ENCODE measurements around the gene VPS9D1.
"Not testable (repeated sequence)": the region's sequence is repeated elsewhere in the genome, so short reads cannot be mapped to it uniquely, and the experiment has no call there.

VPS9D1 gene

GRCh38 chr16:89697161-89697615 lies 23.5 kb downstream of the VPS9D1 start:
- DNase-seq (ENCODE audit: low read depth) = no peak
- no peak for TF ChIP-seq CTCF (IDR thresholded peaks at IDR 0.05; ENCODE audit: low read depth, low read length, missing control alignments)
- H3K4me3 ChIP-seq (ENCODE audit: low read depth, low read length) = no peak overlapping the region

DNA sequence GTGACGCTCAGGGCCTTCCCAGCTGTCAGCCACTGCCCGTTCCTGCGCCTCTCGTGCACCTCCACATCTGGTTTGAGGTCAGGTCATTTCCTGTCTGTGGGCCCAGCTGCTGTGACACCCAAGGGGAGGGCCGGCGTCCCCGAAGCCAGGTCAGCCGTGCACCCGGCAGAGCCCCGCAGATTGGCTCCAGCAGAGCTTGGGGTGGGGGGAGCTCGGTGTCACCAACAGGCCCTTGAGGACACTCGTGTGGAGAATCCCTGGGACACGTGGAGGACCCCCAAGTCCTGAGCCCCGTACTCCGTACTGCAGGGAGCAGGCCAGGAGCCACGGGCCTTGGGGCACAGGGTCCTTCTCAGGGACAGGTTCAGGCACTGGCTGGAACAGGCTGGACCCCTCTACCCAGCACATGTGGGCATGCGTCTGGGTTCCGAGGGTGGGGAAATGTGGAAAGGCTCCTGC lies 24.0 kb downstream of the VPS9D1 start:
- TF ChIP-seq CTCF (IDR thresholded peaks at IDR 0.05; ENCODE audit: low read depth, low read length, missing control alignments) = no peak
- DNase-seq (ENCODE audit: low read depth) = no peak
- no peak overlapping the region for H3K4me3 ChIP-seq (ENCODE audit: low read depth, low read length)

DNA sequence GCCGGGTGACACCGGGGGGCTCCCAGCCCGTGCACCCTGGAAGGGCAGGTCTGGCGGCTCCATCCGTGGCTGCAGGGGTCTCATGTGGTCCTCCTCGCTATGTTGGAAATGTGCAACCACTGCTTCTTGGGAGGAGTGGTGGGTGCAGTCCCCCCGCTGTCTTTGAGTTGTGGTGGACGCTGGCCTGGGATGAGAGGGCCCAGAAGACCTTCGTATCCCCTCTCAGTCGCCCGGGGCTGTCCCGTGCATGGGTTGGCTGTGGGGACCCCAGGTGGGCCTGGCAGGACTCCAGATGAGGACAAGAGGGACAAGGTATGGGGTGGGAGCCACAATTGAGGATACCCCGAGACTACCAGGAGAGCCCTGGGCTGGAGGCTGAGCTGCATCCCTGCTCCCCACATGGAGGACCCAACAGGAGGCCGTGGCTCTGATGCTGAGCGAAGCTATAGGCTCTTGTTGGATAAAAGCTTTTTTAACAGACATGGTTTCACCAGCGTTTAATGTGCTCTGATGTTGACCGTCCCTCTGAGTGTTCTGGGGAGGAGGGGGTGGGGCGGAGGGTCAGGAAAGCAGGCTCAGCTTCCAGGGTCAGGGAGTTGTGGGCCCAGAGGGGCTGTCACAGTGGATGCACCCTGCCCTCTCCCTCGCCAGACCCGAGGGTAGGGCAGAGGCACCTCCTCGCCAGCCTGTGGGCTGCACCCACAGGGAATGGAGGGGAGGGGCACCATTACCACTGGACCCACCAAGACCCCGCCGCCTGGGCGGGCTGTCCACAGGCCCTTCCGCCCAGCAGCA lies 24.6 kb downstream of the VPS9D1 start:
- no peak overlapping the region for H3K4me3 ChIP-seq (ENCODE audit: low read depth, low read length)
- DNase-seq (ENCODE audit: low read depth) = no peak
- no peak for TF ChIP-seq CTCF (IDR thresholded peaks at IDR 0.05; ENCODE audit: low read depth, low read length, missing control alignments)

- DNase-seq (ENCODE audit: low read depth) = no peak
- no peak for TF ChIP-seq CTCF (IDR thresholded peaks at IDR 0.05; ENCODE audit: low read depth, low read length, missing control alignments)
- no peak overlapping the region for H3K4me3 ChIP-seq (ENCODE audit: low read depth, low read length)
Measured at GRCh38 chr16:89695086-89695874, 25.4 kb downstream of the VPS9D1 start.

DNA sequence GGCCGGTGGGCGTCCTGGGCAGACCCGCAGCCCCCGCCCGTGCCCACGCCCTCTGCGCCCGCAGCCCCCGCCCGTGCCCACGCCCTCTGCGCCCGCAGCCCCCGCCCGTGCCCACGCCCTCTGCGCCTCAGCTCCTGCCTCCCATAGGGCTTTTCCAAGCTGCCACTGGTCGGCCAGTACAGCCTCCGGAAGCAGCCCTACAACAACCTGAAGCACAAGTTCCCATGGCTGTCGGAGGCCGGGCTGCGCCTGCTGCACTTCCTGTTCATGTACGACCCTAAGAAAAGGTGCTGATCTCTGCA lies 26.0 kb downstream of the VPS9D1 start:
- DNase-seq (ENCODE audit: low read depth) = not testable (repeated sequence)

GRCh38 chr16:89693931-89694783 lies 26.5 kb downstream of the VPS9D1 start:
- TF ChIP-seq CTCF (IDR thresholded peaks at IDR 0.05; ENCODE audit: low read depth, low read length, missing control alignments) = no peak
- H3K4me3 ChIP-seq (ENCODE audit: low read depth, low read length) = no peak overlapping the region
- no peak for DNase-seq (ENCODE audit: low read depth)

More for the DNA sequence above, 26.0 kb downstream of the VPS9D1 start:
- H3K4me3 ChIP-seq (ENCODE audit: low read depth, low read length) = not testable (repeated sequence)

DNA sequence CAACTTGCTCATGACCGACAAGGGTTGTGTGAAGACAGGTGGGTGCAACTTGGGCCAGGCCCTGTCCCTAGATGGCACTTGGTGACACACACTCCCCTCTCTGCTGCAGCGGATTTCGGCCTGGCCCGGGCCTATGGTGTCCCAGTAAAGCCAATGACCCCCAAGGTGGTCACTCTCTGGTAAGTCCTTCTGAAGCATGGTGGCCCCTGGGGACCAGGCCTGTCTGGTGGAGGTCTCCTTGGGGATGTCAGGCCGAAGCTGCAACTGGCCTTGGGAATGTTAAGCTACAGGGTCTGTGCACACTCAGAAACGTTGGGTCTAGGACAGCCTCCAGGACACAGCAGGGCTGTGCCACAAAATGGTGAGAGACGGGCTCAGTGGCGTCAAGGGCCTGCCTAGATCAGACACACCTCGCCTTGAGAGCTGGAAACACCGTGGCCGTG lies 27.4 kb downstream of the VPS9D1 start:
- no peak overlapping the region for H3K4me3 ChIP-seq (ENCODE audit: low read depth, low read length)
- no peak for DNase-seq (ENCODE audit: low read depth)
- no peak for TF ChIP-seq CTCF (IDR thresholded peaks at IDR 0.05; ENCODE audit: low read depth, low read length, missing control alignments)
